K562 treated with DMSO at 1 percent for 24 hours (cell line): Measurements from ENCODE around the gene ANAPC16. TPM values are rescaled to one million over a fixed set of nuclear protein-coding genes. Genes with fewer than 3 reads are reported as not detected.

Experiments used
- total RNA-seq: library from RNA; unstranded; fragments of 300-600 nt; gene quantifications from 2 replicates; pipeline ENCODE4 v1.2.3, GENCODE V29; 2022; ENCODE audit warnings: low read depth; ENCODE audit not compliant: insufficient read depth

The ANAPC16 gene
- 126 and 127 TPM in 2 replicates for total RNA-seq

GRCh38 chr10:72215611-72216549 lies at the start of gene ANAPC16, which contains the start of gene ASCC1:
TSS of gene ANAPC16 (plus strand) at chr10:72216012. CDS start at chr10:72223915, 7,903 bp downstream.
TSS of gene ASCC1 (minus strand) at chr10:72216276. CDS start at chr10:72213298, 2,978 bp downstream.

DNA sequence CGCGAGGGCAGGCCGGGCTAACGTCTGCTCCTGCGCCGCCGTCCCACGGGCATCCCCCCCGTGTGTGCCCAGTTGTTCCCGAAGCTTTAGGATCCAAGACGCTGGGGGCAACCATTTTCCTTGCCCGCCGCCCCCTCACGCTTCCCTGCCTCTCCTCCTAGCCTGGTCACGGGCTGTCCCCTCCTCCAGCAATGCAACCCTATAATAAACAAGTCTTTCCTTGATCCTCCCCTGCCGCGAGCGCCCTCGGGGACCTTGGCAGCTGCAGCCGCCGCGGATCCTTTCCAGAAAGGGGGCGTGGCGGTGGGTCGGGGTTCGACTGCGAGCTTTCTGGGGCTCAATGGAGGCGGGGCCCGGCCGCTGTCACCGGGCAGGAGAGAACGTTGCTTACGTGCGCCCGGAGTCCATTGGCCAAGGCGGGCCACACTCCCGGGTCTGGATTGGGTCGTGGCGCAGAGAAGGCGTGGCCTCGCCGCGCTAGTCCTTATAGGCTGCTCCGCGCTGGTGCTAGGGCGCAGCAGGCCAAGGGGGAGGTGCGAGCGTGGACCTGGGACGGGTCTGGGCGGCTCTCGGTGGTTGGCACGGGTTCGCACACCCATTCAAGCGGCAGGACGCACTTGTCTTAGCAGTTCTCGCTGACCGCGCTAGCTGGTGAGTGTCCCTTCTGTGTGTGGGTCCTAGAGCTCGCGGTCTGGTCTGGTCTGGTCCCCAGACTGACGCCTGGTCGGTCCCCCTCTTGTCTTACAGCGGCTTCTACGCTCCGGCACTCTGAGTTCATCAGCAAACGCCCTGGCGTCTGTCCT lies 57.8 kb downstream of the ANAPC16 start, which contains the start of gene DDIT4:
TSS of gene DDIT4 (plus strand) at position 515 of the 803 bp plus-strand sequence. CDS start 293 bp downstream, outside the sequence.

Other genes with a start within 250 kb of the ANAPC16 start
- 0.98 and 1.1 TPM in 2 replicates for gene SPOCK2, start 127.5 kb upstream of the ANAPC16 start, total RNA-seq
- gene ASCC1, start 264 bp downstream of the ANAPC16 start, total RNA-seq = 49.7 and 50.3 TPM in 2 replicates
- gene DDIT4, start 57.9 kb downstream of the ANAPC16 start, total RNA-seq = 772 and 864 TPM in 2 replicates
- 24.8 and 26.3 TPM in 2 replicates for gene DNAJB12, start 138.9 kb downstream of the ANAPC16 start, total RNA-seq